Measurements from ENCODE around the gene KRT75. TPM values are rescaled to one million over a fixed set of nuclear protein-coding genes. Genes with fewer than 3 reads are reported as not detected.

The KRT75 gene
- total RNA-seq, 1 experiment from 2014 or later, result not detected

DNA sequence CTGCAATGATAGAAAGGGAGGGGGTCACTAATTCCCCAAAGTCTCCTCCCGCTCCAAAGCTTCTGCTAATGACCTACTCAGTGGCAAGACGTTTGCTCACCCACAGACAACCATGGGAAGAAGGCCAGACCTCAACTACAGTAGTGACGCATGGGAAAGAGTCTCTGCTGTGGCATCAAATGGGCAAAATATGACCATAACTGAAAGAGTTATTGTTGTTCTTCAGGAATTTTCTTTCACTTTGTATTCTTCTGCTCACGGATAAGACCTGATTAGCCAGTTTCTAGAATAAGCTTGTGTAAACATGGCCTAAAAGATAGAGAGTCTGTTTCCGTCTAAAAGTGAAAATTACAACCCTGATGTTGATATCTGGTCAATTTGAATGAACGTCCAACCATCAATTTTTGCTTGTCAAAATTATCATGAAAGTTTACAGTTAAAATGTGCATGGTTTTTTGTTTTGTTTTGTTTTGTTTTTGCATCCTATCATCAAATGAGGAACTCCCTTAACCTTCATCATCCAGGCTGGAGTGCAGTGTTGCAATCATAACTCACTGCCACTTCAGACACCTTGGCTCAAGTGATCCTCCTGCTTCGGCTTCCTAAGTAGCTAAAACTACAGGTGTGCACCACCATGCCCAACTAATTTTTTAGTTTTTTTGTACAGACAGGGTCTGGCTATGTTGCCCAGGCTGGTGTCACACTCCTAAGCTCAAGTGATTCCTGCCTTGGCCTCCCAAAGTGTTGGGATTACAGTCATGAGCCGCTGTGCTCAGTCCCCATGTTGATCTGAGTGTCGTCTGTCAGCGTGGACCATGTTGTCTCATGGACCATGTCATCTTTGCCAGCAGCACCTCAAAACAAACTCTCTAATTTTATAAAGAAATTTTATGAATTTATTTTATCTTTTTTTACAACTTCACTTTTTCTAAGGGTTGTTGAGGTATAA, 10.8 kb upstream of the KRT75 start:
- no peaks in the 10 kb centered on the region for H3K36me3 Mint-ChIP-seq (ENCODE audit: insufficient read depth, unreplicated experiment)
- no peak overlapping the region for H3K4me3 Mint-ChIP-seq (ENCODE audit: unreplicated experiment)
- H3K4me1 Mint-ChIP-seq (ENCODE audit: insufficient read depth, unreplicated experiment), result peaks cover 29% of the 10 kb centered on the region
- TF ChIP-seq CTCF (IDR thresholded peaks at IDR 0.05; ENCODE audit: unreplicated experiment), result no peak
- H3K27ac Mint-ChIP-seq (ENCODE audit: low read depth, unreplicated experiment), result no peak overlapping the region
- intact Hi-C loops (cut with micrococcal nuclease), result loop anchor here (5.0 to 10.0 kb wide), 3 partner anchors 50 to 77 kb away; partner anchors contain the start of gene KRT5
- no peaks in the 10 kb centered on the region for H3K9me3 Mint-ChIP-seq (ENCODE audit: unreplicated experiment)
- ChIA-PET POLR2A (no interaction called here), CTCF (no interaction called here)
- DNase-seq (ENCODE audit: unreplicated experiment), result no peak
- H3K27me3 Mint-ChIP-seq (ENCODE audit: insufficient read depth, unreplicated experiment), result no peaks in the 10 kb centered on the region
- no TSS peak for BruUV-seq (replicated peaks)

DNA sequence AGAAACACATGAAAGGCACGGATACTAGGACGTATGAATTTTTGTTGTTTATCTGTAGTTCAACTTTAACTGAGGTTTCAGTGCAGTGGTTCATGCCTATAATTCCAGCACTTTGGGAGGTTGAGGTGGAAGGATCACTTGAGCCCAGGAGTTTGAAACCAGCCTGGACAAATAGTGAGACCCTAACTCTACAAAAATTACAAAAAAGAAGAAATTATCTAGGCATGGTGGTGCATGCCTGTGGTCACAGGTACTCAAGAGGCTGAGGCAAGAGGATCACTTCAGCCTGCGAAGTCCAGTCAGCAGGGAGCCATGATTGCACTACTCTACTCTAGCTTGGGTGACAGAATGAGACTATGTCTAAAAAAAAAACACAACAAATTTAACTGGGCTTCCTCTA, 9.8 kb upstream of the KRT75 start:
- no TSS peak for BruUV-seq (replicated peaks)
- H3K9me3 Mint-ChIP-seq (ENCODE audit: unreplicated experiment), result no peaks in the 10 kb centered on the region
- ChIA-PET POLR2A (no interaction called here), CTCF (interaction anchor here (1.1 kb wide), 1 partner anchor 116 kb away, joined by 3 read pairs; no protein-coding TSS in a partner anchor)
- intact Hi-C loops (cut with micrococcal nuclease), result loop anchor here (2.0 to 10.0 kb wide), 4 partner anchors 49 to 78 kb away; partner anchors contain the start of gene KRT5
- DNase-seq (ENCODE audit: unreplicated experiment), result no peak
- peaks cover 29% of the 10 kb centered on the region for H3K4me1 Mint-ChIP-seq (ENCODE audit: insufficient read depth, unreplicated experiment)
- no peak for TF ChIP-seq CTCF (IDR thresholded peaks at IDR 0.05; ENCODE audit: unreplicated experiment)
- no peak overlapping the region for H3K27ac Mint-ChIP-seq (ENCODE audit: low read depth, unreplicated experiment)
- no peaks in the 10 kb centered on the region for H3K36me3 Mint-ChIP-seq (ENCODE audit: insufficient read depth, unreplicated experiment)
- no peaks in the 10 kb centered on the region for H3K27me3 Mint-ChIP-seq (ENCODE audit: insufficient read depth, unreplicated experiment)
- H3K4me3 Mint-ChIP-seq (ENCODE audit: unreplicated experiment), result no peak overlapping the region

GRCh38 chr12:52442600-52443061, 8.5 kb upstream of the KRT75 start:
- ChIA-PET CTCF (interaction anchor here (0.6 to 1.6 kb wide), 5 partner anchors 47 to 544 kb away, joined by 3 to 4 read pairs (median 3); no protein-coding TSS in a partner anchor), POLR2A (interaction anchor here (0.7 to 2.1 kb wide), 8 partner anchors 10 to 74 kb away, joined by 3 to 12 read pairs (median 3); partner anchors contain the start of gene KRT6B)
- no peaks in the 10 kb centered on the region for H3K9me3 Mint-ChIP-seq (ENCODE audit: unreplicated experiment)
- no peak overlapping the region for H3K4me3 Mint-ChIP-seq (ENCODE audit: unreplicated experiment)
- TF ChIP-seq CTCF (IDR thresholded peaks at IDR 0.05; ENCODE audit: unreplicated experiment), result no peak
- no peaks in the 10 kb centered on the region for H3K36me3 Mint-ChIP-seq (ENCODE audit: insufficient read depth, unreplicated experiment)
- DNase-seq (ENCODE audit: unreplicated experiment), result peak; percentile 98
- intact Hi-C loops (cut with micrococcal nuclease), result loop anchor here (2.0 to 10.0 kb wide), 4 partner anchors 48 to 80 kb away; partner anchors contain the start of gene KRT5
- no TSS peak for BruUV-seq (replicated peaks)
- no peak overlapping the region for H3K27ac Mint-ChIP-seq (ENCODE audit: low read depth, unreplicated experiment)
- no peaks in the 10 kb centered on the region for H3K27me3 Mint-ChIP-seq (ENCODE audit: insufficient read depth, unreplicated experiment)
- H3K4me1 Mint-ChIP-seq (ENCODE audit: insufficient read depth, unreplicated experiment), result peaks cover 35% of the 10 kb centered on the region

GRCh38 chr12:52441320-52441911, 7.2 kb upstream of the KRT75 start:
- no peaks in the 10 kb centered on the region for H3K36me3 Mint-ChIP-seq (ENCODE audit: insufficient read depth, unreplicated experiment)
- BruUV-seq (replicated peaks), result no TSS peak
- intact Hi-C loops (cut with micrococcal nuclease), result loop anchor here (5.0 to 10.0 kb wide), 3 partner anchors 47 to 81 kb away; partner anchors contain the start of gene KRT5
- no peaks in the 10 kb centered on the region for H3K9me3 Mint-ChIP-seq (ENCODE audit: unreplicated experiment)
- H3K4me3 Mint-ChIP-seq (ENCODE audit: unreplicated experiment), result no peak overlapping the region
- H3K27ac Mint-ChIP-seq (ENCODE audit: low read depth, unreplicated experiment), result no peak overlapping the region
- H3K4me1 Mint-ChIP-seq (ENCODE audit: insufficient read depth, unreplicated experiment), result peaks cover 47% of the 10 kb centered on the region
- peak; percentile 93 for DNase-seq (ENCODE audit: unreplicated experiment)
- H3K27me3 Mint-ChIP-seq (ENCODE audit: insufficient read depth, unreplicated experiment), result no peaks in the 10 kb centered on the region
- TF ChIP-seq CTCF (IDR thresholded peaks at IDR 0.05; ENCODE audit: unreplicated experiment), result no peak
- ChIA-PET POLR2A (interaction anchor here (0.6 to 2.1 kb wide), 8 partner anchors 11 to 565 kb away, joined by 3 to 12 read pairs (median 4); partner anchors contain the start of genes EIF4B, KRT6A, KRT6B and KRT6C), CTCF (interaction anchor here (1.6 kb wide), 1 partner anchor 54 kb away, joined by 4 read pairs; no protein-coding TSS in a partner anchor)

All from MCF 10A (cell line).